Smooth muscle cell (in vitro differentiated cells): ENCODE measurements around the gene ASPDH. TPM values are rescaled to one million over a fixed set of nuclear protein-coding genes. Genes with fewer than 3 reads are reported as not detected.
A peak's percentile ranks its signal among the peaks of the same experiment; 100 is the strongest.

Experiments used
- DNase-seq: peaks from one replicate; lab custom pipeline; 2025; ENCODE audit not compliant: unreplicated experiment; lab: John Stamatoyannopoulos, UW
- H2AFZ ChIP-seq: fragments of 200-600 bp; sonication (generic); 2 replicates; pipeline ENCODE4 v1.6.0; 2016; ENCODE audit warnings: antibody characterized with exemption, low read depth, mild to moderate bottlenecking
- H3F3A ChIP-seq: fragments of 200-600 bp; sonication (generic); 2 replicates; pipeline ENCODE4 v1.6.0; 2017; ENCODE audit warnings: antibody characterized with exemption, low read depth
- H3K27ac ChIP-seq: fragments of 200-600 bp; sonication (generic); 2 replicates; pipeline ENCODE4 v1.5.1; 2016; ENCODE audit warnings: low read depth, mild to moderate bottlenecking
- H3K27me3 ChIP-seq: fragments of 200-600 bp; sonication (generic); 2 replicates; pipeline ENCODE4 v1.6.1; 2016; ENCODE audit warnings: low read depth, mild to moderate bottlenecking
- H3K36me3 ChIP-seq: fragments of 200-600 bp; sonication (generic); 2 replicates; pipeline ENCODE4 v1.5.1; 2016; ENCODE audit warnings: low read depth
- H3K4me1 ChIP-seq: fragments of 200-600 bp; sonication (generic); 2 replicates; pipeline ENCODE4 v1.5.1; 2016; ENCODE audit warnings: low read depth
- H3K4me2 ChIP-seq: fragments of 200-600 bp; sonication (generic); 2 replicates; pipeline ENCODE4 v1.6.0; 2016; ENCODE audit warnings: mild to moderate bottlenecking
- H3K4me3 ChIP-seq: fragments of 200-600 bp; sonication (generic); 2 replicates; pipeline ENCODE4 v1.5.1; 2016; ENCODE audit warnings: mild to moderate bottlenecking
- H3K79me2 ChIP-seq: fragments of 200-600 bp; sonication (generic); 2 replicates; pipeline ENCODE4 v1.6.0; 2016; ENCODE audit warnings: low read depth, mild to moderate bottlenecking
- H3K9ac ChIP-seq: fragments of 200-600 bp; sonication (generic); 2 replicates; pipeline ENCODE4 v1.6.0; 2016; ENCODE audit warnings: low read depth
- H3K9me3 ChIP-seq: fragments of 200-600 bp; sonication (generic); replicated peaks from 2 replicates; pipeline ENCODE4 v1.5.1; 2016; ENCODE audit warnings: low read depth
- H4K20me1 ChIP-seq: fragments of 200-600 bp; sonication (generic); 2 replicates; pipeline ENCODE4 v1.6.0; 2016; ENCODE audit warnings: low read depth
- CTCF ChIP-seq: fragments of 200-600 bp; sonication (generic); IDR thresholded peaks from 2 replicates; pipeline ENCODE4 v1.5.1; 2017; ENCODE audit warnings: borderline replicate concordance, mild to moderate bottlenecking, antibody characterized with exemption; ENCODE audit not compliant: insufficient read depth, poor library complexity, severe bottlenecking
- WGBS: methylation state at CpG from one replicate; pipeline ENCODE4 v1.1.7; 2016; ENCODE audit warnings: low lambda C conversion rate; 5-methylcytosine and 5-hydroxymethylcytosine counted together
- polyA plus RNA-seq: library from polyadenylated mRNA; unstranded; fragments of >200 nt; fragmentation: Nextera tagmentation; extraction: Ambion mirVana; gene quantifications from 2 replicates; pipeline ENCODE4 v1.2.1, GENCODE V29; 2016
- total RNA-seq: library from RNA; depleted of rRNA; stranded (reverse); fragments of >200 nt; gene quantifications from 2 replicates; pipeline ENCODE4 v1.2.3, GENCODE V29; 2014

Gene ASPDH
- total and polyA plus RNA-seq, 2 experiments from 2014 or later: not detected

GRCh38 chr19:50519006-50519575, 5.4 kb upstream of the ASPDH start:
- Histone ChIP-seq H4K20me1 (no peaks in the 10 kb centered on the region), H3K36me3 (no peaks in the 10 kb centered on the region), H3K4me1 (no peaks in the 10 kb centered on the region), H3K79me2 (no peaks in the 10 kb centered on the region), H2AFZ (no peak overlapping the region), H3K4me2 (no peak overlapping the region), H3K27me3 (no peaks in the 10 kb centered on the region), H3K4me3 (no peak overlapping the region), H3F3A (no peaks in the 10 kb centered on the region), H3K9me3 (no peaks in the 10 kb centered on the region), H3K9ac (no peak overlapping the region), H3K27ac (no peak overlapping the region)
- WGBS: 97% methylated on average over 40 of the region's 40 CpGs
- TF ChIP-seq CTCF: no peak
- DNase-seq: no peak

GRCh38 chr19:50518091-50519005, 4.6 kb upstream of the ASPDH start:
- Histone ChIP-seq H3K36me3 (no peaks in the 10 kb centered on the region), H3K4me1 (no peaks in the 10 kb centered on the region), H2AFZ (no peak overlapping the region), H3K4me2 (no peak overlapping the region), H3F3A (no peaks in the 10 kb centered on the region), H3K9me3 (no peaks in the 10 kb centered on the region), H3K9ac (no peak overlapping the region), H4K20me1 (no peaks in the 10 kb centered on the region), H3K4me3 (no peak overlapping the region), H3K27ac (no peak overlapping the region), H3K79me2 (no peaks in the 10 kb centered on the region), H3K27me3 (no peaks in the 10 kb centered on the region)
- WGBS: 94% methylated on average over 74 of the region's 87 CpGs
- peak; percentile 11 for TF ChIP-seq CTCF
- no peak for DNase-seq

- no peak for TF ChIP-seq CTCF
- Histone ChIP-seq H3K9ac (no peak overlapping the region), H3K27me3 (no peaks in the 10 kb centered on the region), H3F3A (no peaks in the 10 kb centered on the region), H3K79me2 (no peaks in the 10 kb centered on the region), H3K4me2 (no peak overlapping the region), H3K9me3 (no peaks in the 10 kb centered on the region), H3K27ac (no peak overlapping the region), H2AFZ (no peak overlapping the region), H3K4me1 (no peaks in the 10 kb centered on the region), H4K20me1 (no peaks in the 10 kb centered on the region), H3K4me3 (no peak overlapping the region), H3K36me3 (no peaks in the 10 kb centered on the region)
- WGBS: 98% methylated on average over 36 of the region's 37 CpGs
- no peak for DNase-seq
Measured at GRCh38 chr19:50517704-50518075, 4.0 kb upstream of the ASPDH start.
